ENCODE measurements around the gene C6orf62.
"Not testable (repeated sequence)": the region's sequence is repeated elsewhere in the genome, so short reads cannot be mapped to it uniquely, and the experiment has no call there.

Gene C6orf62

GRCh38 chr6:24742216-24742738, 23.3 kb upstream of the C6orf62 start:
- no peak for DNase-seq

- no peak for DNase-seq
Measured at GRCh38 chr6:24740861-24741260, 21.9 kb upstream of the C6orf62 start.

GRCh38 chr6:24738741-24739140, 19.8 kb upstream of the C6orf62 start:
- no peak for DNase-seq

GRCh38 chr6:24734710-24735109, 15.8 kb upstream of the C6orf62 start:
- DNase-seq = not testable (repeated sequence)

GRCh38 chr6:24734166-24734565, 15.2 kb upstream of the C6orf62 start:
- DNase-seq = no peak

GRCh38 chr6:24731456-24732134, 12.6 kb upstream of the C6orf62 start:
- DNase-seq = not testable (repeated sequence)

- not testable (repeated sequence) for DNase-seq
Measured at GRCh38 chr6:24730653-24731052, 11.7 kb upstream of the C6orf62 start.

- no peak for DNase-seq
Measured at GRCh38 chr6:24723270-24723669, 4.3 kb upstream of the C6orf62 start.

GRCh38 chr6:24721461-24722215, 2.7 kb upstream of the C6orf62 start:
- DNase-seq = no peak

- peak; percentile 100 for DNase-seq
Measured at GRCh38 chr6:24720604-24721460, 1.9 kb upstream of the C6orf62 start.

- DNase-seq = peak; percentile 53
Measured at GRCh38 chr6:24720131-24720603, 1.2 kb upstream of the C6orf62 start.

GRCh38 chr6:24718449-24719124, 367 bp downstream of the C6orf62 start:
- no peak for DNase-seq

- not testable (repeated sequence) for DNase-seq
Measured at GRCh38 chr6:24716602-24717148, 2.3 kb downstream of the C6orf62 start.

- DNase-seq = no peak
Measured at GRCh38 chr6:24710519-24711303, 8.2 kb downstream of the C6orf62 start.

GRCh38 chr6:24709014-24709711, 9.8 kb downstream of the C6orf62 start:
- DNase-seq = no peak

GRCh38 chr6:24708612-24709011, 10.3 kb downstream of the C6orf62 start:
- DNase-seq = no peak

- no peak for DNase-seq
Measured at GRCh38 chr6:24704468-24704867, 14.5 kb downstream of the C6orf62 start.

GRCh38 chr6:24702720-24703282, 16.2 kb downstream of the C6orf62 start:
- no peak for DNase-seq

- DNase-seq = no peak
Measured at GRCh38 chr6:24699521-24700359, 19.2 kb downstream of the C6orf62 start.

Measured in fibroblast of skin of right quadriceps (primary cell).